HG02678 (cell line): ENCODE results near the gene DNAH14.

Experiments
- ATAC-seq: cut with Tn5 transposase; IDR thresholded peaks from one replicate; pipeline ENCODE4 v1.9.1; 2021; ENCODE audit warnings: mild to moderate bottlenecking, moderate library complexity; ENCODE audit not compliant: unreplicated experiment

DNAH14 gene

GRCh38 chr1:225389843-225390242, 460.4 kb downstream of the DNAH14 start:
- no peak for ATAC-seq

DNA sequence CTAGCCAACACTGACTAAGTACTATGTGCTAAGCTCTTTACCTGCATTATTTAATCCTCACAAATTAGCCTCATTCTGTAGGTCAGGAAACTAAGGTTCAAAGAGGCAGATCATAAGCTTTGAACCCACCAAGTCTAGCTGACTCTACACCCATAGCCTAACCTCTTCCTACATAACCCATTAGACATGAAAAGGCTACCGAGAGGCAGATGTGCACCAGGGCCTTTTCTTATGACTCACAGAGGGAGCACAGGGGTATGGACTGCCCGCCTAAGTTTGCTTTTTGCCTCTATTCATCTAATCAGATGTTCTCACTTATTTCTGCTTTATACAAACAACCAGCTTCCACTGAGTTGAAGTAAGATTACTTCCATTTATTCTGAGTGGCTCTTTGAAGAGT, 466.9 kb downstream of the DNAH14 start:
- no peak for ATAC-seq

DNA sequence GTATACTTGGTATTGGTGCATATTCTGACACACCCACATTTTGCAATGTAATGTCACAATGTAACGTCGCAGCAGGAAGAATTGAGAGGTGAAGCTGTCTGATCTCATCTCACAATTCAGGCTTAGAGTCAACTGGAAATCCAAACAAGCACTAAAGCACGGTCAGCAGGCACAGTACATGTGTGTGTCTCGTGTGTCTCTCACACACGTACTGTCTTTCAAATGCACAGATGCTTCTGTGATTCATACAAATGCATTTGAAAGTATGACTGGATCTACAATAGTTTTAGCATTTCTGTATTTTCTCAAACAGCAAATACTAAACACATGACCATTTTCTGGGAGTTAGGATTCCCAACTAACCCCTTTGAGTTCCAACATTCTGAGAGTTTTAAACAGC, 471.5 kb downstream of the DNAH14 start:
- no peak for ATAC-seq

- no peak for ATAC-seq
These were observed 477.7 kb downstream of the DNAH14 start for GRCh38 chr1:225406976-225407725.

DNA sequence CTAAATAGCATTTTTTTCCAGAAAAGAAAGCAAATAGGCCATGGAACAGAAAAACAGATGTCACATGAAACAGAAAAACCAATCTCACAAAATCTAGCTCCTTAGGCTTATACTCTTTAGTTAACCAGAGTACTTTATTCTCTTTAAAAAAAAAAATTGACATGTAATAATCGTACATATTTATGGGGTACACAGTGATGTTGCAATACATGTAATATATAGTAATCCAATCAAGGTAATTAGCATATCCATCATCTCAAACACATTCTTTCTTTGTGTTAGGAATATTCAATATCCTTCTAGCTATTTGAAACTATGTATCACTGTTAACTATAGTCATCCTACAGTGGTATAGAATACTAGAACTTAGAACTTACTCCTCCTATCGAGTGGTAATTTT, 478.3 kb downstream of the DNAH14 start:
- no peak for ATAC-seq

DNA sequence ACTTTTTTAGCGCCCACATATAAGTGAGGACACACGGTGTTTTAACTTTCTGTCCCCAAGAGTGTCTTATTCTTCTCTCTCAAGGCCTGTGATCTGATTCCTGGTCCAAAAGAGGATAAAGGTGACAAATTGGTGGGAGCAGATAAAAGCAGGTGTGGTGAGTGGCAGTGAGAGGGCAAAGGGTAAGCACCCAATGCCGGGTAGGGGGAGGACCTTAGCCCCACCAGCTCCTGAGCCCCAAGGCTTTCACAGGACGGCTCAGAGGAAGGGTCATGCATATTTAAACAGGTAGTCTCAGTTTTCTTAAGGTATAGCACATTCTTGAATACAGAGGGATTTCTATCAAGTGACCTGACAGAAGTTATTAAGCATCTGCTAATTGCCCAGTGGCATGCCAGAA, 478.8 kb downstream of the DNAH14 start:
- no peak for ATAC-seq

GRCh38 chr1:225409051-225409450, 479.6 kb downstream of the DNAH14 start:
- ATAC-seq: no peak

DNA sequence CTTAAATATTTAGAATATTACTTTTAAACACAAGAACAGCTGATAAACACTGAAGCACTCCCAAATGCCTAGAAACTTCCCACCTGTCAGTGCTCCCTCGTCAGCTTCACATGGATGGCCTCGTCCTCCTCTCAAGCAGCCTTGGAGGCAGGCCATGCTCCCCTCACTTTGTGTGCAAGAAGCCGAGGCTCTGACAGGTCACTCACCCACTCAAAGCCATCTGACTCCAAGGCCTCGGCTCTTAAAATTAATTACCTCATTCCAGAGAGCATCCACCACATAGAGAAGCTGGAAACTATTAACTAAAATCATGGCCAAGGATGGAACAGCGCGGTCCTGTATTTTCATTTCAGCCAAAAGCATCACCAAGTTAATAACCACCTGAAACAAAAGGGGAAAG, 480.6 kb downstream of the DNAH14 start:
- no peak for ATAC-seq

DNA sequence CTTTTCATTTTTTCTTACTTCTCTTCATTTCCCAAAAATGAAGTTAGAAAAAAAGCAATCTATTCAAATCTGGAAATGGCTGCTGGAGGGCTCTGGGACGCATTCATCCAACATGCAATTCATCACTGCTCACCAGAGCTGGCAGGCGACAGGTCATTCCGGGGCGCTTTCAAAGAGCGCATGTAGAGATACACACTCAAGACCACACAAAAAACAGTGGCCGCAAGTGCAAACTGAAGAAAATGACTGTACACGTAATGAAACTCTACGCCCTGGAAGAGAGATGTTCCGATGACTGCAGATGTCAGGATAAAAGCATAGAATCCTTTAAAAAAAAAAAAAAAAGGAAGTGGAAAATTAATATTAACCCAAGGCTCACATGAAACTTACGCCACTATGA, 482.8 kb downstream of the DNAH14 start:
- ATAC-seq: no peak

DNA sequence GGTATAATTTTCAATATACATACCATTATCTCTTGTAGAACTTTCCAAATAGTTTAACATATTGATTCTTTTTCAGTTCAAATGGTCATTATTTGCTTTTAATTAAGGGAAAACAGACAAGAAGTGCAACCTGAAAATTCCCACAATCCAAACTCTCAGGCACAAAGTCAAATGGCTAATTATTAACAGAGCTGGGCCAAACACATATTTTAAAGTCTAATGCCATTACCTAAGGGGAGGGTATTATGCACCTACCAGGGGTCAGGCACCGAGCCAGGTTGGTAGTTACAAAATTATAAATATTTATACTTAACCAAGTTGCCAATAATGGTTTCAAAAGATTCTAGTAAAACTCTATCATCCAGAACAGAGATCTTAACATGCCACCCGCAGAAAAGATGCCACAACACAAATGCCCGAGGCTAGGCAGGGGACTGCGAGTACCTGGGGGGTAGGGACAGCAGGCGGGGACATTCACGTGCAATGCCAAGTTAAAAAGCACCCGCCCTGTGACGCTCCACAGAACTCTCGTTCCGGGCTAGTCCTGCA, 483.4 kb downstream of the DNAH14 start:
- no peak for ATAC-seq

DNA sequence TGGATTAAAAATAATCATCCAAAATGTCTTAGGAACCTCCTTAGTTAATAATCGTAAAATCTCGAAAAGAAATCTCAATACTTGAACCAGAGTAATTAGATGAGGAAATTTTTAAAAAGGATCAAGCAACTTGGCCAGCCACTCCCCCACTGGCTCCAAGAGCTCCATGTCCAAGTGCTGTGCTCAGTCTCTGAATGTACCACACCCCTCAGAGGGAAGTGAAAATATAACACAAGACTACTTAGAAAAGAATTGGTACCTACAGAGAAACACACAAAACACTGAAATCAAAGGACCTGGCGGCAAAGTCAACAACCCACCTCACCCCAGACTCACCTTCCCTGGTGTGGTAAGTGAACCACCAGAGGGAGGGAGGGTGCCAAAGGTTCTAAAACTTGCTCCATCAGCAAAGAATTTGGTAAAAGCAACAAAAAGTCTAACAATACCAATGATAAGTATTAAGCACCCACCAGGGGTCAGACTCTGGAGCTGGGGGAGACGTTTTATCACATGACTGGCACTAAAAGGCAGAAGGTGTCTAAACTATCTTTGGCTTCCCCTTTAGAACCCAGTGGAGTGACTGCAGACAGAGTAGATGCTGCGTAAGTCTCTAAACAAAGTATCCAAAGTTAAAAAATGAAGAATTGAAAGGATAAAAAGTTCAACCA, 484.4 kb downstream of the DNAH14 start:
- peak; percentile 40 for ATAC-seq

GRCh38 chr1:225415307-225415706, 485.8 kb downstream of the DNAH14 start:
- no peak for ATAC-seq

DNA sequence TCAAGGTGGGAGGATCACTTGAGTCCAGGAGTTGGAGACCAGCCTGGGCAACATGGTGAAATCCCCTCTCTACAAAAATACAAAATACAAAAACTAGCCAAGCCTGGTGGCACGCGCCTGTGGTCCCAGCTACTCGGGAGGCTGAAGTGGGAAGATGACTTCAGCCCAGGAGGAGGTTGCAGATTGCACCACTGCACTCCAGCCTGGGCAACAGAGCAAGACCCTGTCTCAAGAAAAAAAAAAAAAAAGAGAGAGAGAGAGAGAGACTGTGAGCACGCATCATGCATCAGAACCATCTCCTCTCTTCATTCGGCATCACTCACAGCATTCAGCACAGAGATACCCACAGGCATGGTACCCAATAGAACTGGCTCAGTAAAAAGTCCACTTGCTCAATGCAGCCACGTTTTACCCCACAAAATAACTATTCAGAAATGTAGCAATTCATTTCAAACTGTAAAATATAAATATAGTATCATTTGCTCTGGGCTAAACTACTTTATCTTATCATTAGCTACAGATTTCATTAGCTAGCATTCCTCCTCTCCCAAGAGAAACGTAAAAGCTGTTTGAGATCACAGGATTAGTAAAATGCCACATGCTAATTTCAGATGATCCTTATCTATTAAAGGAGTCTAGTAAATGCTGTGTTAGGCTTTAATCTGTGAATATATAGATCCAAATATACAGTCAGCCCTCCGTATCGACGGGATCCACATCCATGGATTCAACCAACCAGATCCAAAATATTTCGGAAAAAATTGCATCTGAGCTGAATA, 486.7 kb downstream of the DNAH14 start:
- ATAC-seq: no peak

DNA sequence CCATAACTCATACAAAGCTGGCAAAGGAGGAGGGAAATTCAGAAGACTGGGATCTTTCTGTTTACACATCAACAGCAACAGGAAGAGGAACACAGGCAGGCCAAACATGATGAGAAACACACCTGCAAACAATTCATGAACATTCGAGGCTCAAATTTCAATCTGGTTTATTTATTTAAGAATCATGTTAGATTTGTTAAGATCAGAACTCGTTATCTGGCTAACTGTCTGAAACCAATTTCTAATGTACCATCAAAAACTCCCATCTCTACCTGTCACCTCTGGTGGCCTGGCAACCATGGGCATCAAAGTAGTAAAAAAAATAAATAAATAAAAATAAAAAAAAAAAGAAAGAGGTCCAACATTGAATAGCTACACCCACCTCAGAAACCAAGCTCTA, 488.6 kb downstream of the DNAH14 start:
- ATAC-seq: no peak

DNA sequence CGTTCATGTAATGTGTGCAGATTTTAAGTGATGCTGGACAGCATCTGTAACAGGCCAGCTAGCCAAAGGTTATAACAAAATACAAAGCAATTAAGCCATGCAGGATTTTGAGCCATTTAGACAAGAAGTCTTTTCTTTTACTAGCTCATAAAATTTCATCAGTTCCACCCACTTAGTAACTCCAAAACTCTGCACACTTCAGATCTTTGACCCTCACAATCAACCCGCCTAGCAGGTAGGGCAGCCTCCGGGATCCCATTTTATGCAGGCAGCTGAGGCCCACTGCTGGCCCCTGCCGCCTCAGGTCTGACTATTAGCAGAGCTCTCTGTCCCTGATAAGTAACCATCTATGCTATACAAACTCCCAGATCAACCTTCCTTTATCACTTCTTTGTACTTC, 489.1 kb downstream of the DNAH14 start:
- ATAC-seq: no peak

GRCh38 chr1:225422031-225422605, 492.6 kb downstream of the DNAH14 start:
- ATAC-seq: no peak

- ATAC-seq: no peak
These were observed 493.5 kb downstream of the DNAH14 start for GRCh38 chr1:225422795-225423517.

- no peak for ATAC-seq
These were observed 494.0 kb downstream of the DNAH14 start for GRCh38 chr1:225423518-225423855.

- no peak for ATAC-seq
These were observed 495.2 kb downstream of the DNAH14 start for GRCh38 chr1:225424562-225425200.

GRCh38 chr1:225425201-225425786, 495.8 kb downstream of the DNAH14 start:
- no peak for ATAC-seq
